CD4-positive, alpha-beta T cell treated with Interferon gamma for 1 hour (primary cell): ENCODE results near the gene PPM1H.

Experiments
- DNase-seq: peaks from one replicate; pipeline ENCODE4 v3.0.0-alpha.2; 2020

Gene PPM1H

DNA sequence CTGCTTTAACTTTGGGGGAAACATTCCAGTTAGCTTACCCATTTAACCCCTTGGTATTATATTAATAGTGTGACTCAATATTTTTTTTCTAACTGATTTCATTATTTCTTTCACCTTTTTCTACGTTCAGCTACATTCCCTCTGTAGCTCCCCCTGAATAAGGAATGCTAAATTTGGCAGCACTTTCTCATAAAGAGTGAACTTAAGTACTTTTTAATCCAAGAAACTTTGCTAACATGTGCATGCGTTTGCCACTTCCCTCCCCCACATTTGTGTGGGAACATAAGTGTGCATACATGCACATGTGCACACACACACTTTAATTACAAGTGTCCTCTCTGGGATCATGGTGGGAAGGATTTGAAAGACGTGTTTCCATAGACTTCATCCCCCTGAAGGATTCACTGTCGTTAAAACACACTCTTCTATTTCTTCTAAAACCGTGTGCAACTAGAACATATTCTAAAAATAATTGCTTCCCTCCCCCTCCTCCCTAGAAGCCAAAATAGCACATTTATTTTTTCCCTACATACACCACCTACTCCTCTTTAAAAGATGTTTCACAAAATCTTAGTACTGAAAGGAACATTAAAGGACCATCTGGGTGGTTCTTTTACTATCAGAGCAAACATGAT lies 142.6 kb downstream of the PPM1H start:
- no peak for DNase-seq

DNA sequence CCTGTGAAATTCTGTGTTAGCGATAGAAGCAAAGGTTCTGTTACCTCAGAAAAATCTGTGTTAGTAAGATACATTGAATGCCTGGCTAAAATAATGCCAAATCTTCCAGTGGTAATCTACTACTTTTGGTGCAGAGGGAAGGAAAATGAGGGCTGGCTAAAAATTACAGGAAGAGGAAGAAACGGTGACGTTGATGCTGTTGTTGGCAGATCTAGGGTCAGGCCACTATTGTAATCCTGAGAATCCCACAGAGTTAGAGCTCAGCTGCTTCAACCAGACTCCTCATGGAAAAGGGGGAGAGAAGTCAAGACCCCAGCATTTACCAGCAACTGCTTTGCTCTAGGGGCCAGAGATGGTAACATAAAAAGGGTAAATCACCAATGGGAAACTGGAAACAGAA lies 145.1 kb downstream of the PPM1H start:
- DNase-seq, result no peak

DNA sequence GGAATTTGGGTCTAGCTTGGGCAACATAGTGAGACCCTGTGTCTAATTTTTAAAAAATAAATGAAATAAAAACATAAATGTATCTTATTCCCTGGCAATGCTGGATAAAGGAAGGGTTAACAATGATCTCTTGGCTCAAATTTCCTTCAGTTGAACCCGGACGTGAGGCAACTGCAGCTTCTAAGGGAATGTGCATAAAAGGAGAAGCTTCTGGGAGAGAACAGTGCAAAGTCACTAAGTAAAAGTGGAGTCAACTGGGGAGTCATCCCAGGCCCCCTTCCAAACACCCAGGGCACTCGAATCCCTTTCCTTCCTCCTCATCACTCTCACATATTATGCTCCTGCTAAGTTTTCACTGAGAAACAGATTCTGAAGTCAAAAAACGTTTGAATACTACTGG lies 147.3 kb downstream of the PPM1H start:
- no peak for DNase-seq

DNA sequence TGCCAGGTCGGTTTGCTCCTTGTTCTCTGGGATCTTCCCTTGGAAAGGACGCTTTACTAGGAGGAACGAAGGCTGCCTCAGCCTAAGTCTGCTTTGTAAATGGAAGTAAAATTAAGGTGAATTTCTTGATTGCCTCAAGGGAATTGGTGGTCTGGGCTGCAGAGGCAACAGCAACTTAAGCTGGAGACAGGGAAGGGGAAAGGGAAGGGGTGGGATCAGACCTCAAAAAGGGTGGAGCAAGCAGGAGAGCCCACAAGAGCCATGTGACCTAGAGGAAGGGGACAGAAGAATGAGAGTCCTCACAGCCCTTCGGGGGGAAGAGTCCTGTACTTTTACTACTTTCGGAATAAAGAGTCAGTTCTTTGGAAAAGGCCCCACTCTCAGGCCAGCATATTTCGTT lies 147.9 kb downstream of the PPM1H start:
- DNase-seq, result no peak

DNA sequence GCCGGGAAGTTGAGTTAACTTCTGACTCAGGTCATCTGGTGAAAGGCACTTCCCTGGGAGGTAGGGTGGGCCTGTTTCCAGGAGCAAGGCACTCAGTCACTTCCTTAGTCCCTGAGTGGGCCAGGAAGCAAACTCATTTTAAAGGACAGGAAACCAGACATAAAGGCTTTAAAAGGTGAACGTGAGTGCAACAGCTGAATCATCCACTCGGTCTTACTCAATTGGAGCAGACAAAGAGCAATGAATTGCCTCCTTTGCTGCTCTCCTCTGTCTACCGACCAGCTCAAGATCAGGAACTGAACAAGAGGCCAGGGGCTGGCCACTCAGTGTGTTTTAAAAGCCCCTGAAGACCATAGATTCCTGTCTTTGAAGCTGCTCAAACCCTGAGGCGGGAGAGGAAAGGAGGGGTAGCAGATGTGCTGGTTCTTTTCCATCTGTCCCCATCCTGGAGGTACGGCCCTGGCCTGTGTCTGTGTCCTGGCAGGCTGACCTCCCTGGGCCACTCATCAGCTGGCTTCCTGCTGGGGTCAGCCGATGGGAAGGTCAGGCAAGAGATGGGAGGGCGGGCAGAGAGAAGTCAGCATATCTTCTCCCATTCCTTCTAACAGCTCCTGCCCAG lies 148.9 kb downstream of the PPM1H start:
- peak; percentile 5 for DNase-seq

DNA sequence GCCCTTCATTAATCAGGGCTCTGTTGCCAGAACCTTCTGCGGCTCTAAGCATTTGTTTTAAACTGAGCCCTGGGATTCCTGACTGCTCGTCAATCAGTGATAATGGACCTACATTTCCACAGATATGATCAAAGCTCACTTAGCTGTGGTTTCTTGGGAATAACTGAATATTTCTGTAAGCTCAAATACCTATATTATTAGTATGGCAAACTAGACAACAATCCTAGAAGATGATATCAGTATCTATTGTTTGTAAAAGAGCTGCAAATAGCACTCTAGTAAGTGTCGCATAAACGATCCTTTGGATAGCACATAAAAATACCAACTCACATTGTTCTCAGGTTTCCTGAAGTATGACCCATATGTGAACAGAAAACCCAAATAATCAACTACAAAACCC lies 150.4 kb downstream of the PPM1H start:
- no peak for DNase-seq

DNA sequence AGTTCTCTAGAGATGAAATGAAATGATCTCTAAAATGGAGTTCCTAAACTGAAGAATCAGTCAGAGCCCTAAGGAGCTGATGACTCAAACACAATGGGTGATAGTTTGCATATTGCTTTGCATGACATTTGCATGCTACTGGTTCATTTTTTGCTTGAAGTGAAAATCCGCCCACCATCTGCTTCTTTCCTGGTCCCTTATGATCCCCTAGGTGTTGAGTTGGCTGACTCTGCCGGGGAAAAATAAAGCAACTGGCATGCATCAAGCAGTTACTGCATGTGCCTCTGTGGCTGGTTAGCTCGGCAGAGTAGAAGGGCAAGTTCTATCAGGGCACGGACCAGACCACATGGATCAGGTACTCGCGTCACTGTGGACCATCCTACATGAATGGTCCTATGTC lies 151.1 kb downstream of the PPM1H start:
- DNase-seq, result no peak

DNA sequence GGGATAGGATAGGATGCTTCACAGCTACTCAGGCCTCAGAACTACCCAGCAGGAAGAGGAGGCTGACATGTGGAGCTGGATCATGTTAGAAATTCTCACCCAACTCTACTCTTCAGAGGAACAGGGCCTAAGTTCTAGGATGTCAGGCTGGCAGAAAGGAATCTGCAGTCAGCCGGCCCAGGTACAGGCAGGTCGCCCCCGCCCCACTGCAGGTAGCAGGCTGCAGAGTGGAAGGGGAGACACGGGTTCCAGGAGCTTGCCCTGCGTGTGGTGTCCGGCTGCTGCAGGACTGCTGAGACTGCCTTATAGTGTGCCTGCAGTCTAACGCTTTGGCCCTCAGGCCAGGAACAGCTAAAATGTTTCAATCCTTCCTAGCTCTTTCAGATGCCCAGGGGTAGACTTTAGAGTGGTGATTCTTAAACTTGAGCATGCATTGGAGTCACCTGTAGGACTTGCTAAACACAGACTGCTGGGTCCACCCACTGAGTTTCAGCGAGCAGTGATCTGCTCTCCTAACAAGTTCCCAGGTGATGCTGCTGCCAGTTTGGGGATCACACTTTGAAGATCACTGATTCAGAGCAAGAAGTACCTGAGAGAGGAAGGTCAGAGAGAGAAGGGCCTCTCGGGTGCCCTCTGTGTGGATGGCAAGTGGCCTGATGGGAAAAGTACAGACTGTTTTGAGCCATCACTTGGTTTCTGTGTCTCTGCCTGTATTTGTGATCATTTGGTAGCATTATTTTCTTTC lies 153.6 kb downstream of the PPM1H start:
- DNase-seq, result no peak

DNA sequence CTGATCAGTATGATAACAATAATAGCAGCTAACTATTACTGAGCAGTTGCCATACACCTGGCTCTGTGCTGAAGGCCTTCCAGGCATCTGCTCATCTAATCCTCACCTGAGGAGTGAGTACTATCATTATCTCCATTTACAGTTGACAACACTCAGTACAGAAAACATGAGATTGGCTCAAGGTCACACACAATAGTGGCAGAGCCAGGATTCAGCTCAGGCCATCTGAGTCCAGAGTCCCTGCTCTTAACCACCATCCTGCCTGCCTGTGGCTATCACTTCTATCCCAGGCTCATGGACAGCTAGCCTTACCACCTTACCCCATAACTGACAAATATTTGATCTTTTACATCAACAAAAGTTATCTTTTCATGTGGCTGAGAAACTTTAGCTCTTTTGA lies 155.5 kb downstream of the PPM1H start:
- no peak for DNase-seq

DNA sequence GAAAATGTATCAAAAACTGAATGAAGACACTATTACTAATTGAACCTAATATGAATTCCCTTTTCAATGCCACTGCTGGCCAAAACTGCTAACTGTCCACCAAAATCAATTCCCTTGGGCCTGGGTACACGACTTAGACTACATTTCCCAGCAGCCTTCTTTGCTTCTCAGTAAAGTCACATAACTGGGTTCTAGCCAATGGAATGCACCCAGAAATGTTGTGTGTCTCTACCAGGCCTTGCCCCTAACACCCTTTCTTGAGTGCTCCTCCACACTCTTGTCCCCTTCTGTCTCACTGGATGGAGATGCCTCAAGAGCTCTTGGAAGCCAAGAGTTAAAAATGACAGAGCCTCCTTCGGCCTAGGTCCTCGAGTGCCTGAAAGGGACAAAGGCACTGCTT lies 156.8 kb downstream of the PPM1H start:
- no peak for DNase-seq

DNA sequence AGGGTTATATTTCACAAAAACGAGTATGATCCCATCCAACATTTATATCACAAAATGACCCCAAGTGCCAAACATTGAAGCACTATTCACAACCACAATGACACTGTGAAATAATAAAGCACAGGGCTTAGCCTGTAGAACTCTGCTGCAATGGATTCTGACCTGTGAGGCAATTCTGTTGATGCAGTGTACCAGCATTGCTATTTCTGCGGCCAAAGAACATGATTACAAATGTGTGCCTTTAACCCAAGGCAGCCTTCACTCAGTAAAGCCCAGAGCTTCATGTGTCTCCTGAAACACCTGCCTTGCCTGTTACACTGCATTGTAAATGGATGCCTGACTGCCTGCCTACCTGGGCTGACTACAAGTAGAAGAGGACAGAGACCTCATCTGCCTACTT lies 158.0 kb downstream of the PPM1H start:
- no peak for DNase-seq

DNA sequence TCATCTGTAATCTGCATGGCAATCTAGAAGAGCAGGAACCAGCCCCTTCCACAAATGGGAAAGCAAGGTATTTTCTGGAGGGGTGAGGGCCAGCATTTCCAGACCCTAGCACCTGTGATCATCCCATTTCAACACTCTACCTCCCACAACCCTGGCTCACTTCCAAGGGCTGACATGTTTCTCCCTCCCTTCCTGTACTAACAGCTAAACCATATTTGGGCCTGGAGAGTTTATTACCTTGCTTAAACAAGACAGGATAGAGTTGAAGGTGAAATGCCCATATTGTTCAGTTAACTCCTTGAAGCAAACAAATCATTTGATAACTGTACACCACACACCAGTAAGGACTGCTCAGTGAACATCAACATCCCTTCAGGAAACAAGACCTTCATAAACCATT lies 158.4 kb downstream of the PPM1H start:
- no peak for DNase-seq

DNA sequence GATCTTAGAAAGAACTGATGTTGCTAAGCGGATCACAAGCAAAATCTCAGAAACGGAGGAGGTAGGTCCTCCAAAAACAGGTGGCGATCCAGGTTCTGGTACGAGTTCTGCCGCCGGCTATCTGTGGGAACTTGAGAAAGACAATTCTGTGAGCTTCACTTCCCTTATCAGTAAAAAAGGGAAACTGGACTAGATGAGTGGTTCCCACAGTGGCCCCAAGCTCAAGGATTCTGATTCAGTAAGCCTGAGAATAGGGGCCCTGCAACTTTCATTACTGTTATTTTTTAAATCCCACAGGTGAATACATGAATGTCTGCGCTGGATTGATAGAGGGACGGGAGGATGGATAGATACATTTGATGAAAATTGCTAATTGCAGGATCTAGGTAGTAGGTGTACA lies 160.2 kb downstream of the PPM1H start:
- no peak for DNase-seq

DNA sequence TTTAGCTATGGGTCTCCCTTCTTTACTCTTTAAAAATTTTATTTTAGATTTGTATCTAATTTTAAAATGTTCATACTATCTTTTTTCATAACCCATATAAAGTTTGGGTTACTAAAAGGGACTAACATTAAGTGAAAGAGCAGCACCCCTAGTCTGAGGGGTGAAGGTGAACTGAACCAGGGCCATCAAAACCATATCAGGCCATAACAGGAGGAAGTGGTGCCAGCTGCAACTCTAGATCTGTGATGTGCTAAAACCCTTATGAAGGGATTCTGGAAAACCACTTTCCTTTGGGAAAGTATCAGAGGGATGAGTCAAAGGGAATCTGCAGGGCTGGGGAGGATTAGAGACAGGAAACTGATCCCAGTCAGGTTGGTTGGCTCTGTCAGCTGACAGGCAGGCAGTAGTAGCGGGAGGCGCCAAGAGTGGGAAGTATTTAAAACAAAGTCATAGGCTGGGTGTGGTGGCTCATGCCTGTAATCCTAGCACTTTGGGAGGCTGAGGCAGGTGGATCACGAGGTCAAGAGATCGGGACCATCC lies 162.5 kb downstream of the PPM1H start:
- DNase-seq, result no peak

DNA sequence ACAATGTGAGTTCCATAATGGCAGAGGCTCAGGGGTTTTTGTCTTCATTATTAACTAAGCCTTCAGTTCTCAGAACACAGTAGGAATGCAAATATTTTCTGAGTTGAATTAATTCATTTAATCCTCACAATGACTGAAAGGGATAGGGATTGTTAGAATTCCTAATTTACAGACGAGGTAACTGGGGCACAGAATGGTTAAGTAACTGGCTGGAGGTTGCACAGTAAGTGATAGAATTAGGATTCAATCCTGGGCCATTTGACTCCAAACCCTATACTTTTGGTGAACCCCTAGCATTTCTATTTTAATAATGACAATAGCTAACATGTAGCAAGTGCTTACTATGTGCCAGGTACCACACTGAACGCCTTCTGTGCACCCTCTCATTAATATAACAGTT lies 163.1 kb downstream of the PPM1H start:
- DNase-seq, result no peak

DNA sequence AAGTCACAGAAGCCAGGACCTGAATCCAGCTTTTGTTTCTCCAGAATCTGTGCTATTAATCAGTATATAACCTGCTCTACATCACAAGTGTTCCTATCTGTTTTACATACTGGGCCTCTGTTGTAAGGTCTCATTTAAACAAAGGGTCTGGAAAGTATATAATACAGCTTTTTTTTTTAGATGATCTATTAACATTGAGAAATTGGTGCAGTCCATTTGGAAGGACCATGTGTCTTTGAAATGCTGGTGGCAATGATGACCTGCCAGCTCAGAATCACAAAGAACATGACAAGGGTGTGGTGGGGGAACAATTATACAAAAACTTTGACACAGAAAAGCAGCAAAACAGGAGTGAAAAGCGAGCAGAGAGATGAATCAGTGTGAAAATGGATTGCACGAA lies 164.6 kb downstream of the PPM1H start:
- DNase-seq, result no peak

DNA sequence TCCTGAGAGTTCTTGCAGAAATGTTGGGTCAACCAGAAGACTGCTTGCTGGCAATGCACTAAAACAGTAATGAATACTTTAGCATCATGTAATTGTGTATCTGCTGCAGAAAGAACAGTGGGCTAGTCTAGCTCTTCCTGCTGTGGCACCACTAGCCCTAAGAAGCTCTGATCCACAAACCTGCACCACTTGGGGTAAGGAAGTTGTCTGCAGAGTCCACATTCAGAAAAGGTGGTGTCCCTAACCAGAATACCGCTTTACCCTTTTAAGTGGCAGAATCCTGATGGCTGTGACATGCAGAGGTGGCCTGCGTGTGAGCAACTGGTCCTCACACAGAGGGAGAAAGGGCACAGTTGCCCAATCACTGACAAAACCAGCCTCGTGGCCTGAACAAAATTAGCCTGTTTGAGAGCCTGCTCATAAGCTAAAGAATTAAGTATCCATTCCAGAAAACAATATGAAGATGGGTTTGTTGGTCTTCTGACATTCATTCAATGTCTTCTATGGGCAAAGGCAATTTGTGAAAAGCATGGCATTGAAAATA lies 165.8 kb downstream of the PPM1H start:
- DNase-seq, result no peak

DNA sequence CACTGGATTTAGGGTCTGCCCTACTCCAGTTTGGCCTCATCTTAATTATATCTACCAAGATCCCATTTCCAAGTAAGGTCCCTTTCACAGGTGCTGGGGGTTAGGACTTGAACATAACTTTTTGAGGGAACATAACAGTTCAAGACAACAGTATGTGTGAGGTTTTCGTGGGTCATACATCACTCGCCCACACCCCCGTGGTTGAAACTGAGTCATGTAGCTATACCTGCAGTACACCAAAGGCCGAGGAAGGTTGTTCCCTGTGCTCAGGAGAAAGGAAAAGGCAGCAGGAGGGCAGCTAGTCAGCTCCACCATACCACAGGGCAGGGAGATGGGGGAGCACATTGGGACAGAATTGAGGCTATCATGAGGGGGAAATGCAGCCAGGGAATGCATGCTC lies 167.0 kb downstream of the PPM1H start:
- no peak for DNase-seq

DNA sequence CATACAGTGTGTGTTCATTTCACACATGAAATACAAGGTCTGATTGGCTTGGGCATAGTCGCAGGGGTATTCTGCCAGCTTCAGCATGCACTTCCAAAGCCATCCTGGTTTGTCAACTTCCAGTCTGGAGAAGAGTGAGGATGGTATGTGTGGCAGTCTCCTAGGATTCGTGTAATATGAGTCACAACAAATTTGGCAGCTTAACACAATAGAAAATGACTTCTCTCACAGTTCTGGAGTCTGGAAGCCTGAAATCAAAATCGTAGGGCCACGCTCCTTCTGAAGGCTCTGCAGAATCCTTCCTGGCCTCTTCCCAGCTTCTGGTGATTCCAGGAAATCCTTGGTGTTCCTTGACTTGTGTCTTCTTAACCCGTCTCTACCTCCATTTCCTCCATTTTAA lies 167.5 kb downstream of the PPM1H start:
- no peak for DNase-seq

DNA sequence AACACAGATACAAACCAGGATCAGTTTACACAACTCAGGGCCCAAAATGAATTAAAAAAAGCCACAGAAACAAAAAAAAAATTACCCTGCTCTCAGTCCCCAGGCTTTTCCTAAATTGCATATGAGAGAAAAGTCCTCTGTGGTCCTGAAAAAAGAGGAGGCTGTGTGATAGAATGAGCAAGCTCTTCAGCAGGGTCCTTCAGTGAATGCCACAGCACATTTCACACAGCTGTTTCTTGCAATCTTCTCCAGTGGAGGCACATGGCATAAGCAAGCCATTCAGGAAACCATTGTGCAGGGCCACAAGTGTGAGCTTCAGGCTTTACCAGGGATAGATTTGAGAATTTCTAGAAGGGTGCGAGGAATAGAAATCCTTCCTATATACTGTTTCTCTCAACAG lies 168.5 kb downstream of the PPM1H start:
- no peak for DNase-seq

DNA sequence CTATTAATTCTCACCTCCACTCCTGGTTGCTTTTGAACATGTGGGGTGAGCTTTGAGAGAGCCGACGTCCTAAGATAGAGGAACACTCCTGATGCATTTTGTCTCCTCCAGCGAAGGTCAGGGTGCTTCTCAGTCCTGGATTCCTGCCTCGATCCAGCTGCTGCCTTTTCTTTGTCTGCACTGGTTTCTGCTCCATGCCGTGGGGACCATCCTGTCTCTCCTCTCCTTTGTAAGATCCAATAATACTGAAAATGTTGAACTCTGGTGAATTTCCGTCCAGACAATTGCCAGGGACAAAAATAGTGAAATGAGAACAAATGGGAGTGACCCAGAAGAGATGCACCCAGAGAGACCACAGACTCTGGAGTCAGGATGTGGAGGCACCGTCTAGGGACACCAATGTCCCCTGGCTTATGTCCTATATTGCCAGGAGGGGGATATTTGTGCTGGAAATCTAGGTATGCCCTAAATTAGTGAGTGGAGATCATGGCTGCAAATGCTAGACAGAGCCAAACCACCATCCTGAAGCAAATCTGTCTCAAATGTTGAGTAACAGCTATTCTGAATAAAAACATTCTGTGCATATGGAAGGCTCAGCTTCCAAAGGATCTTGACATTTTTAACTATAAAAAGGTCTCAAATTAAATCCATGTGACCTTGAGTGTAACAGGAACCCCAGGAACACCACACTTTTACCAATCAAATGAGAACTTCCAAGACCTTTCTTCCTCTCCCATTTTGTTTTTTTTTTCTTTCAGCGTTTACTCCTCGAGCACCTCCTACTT lies 170.9 kb downstream of the PPM1H start:
- DNase-seq, result no peak

DNA sequence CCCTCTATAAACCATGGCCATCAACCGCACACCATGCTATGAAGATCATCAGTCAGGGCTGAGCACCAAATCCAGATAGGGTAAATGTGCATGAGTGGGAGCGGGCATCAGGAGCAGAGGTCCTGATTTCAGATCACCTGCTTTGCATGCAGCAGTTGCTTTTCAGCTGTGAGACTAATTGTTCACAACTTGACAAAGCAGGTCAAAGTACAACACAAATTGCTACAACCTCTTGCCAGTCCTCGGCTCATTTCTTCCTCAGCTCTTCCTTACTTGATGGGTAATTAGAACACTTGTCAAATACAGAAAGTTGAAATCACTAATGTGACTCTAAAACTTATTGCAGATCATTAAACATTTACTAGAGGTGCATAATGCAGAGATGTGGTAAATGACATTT lies 171.6 kb downstream of the PPM1H start:
- DNase-seq, result no peak

DNA sequence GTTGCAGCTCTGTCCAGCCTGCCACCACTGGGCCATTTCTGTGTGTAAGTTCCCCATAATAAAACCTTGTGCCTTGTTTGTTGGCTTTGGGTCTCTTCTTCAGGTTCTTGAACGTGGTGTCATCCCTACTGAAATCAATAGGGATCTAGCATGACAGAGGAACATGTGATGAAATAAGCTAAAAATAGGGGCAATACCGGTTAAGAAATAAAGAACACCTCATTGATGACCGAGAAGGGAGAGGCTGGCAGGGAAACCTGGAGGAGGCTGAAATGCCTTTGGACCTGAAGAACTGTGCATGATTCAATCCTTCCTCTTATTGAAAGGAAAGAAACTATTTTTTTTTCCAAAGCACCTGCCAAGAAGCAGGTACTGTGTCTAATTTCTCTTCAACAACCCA lies 172.3 kb downstream of the PPM1H start:
- DNase-seq, result no peak
